Stimulated activated CD4-positive, alpha-beta T cell treated with anti-CD3 and anti-CD28 coated beads, Interleukin-12 subunit alpha, Interleukin-12 subunit beta, amount 100 ng/mL, for 48 hours (primary cell): ENCODE measurements around the gene ACRV1.

Source experiments
- DNase-seq, 3 donors: peaks; one replicate each; pipeline ENCODE4 v3.0.0-alpha.2; 2020; ENCODE audit warnings: low read depth in 2 of 3, low spot score in 1 of 3

Gene ACRV1

DNA sequence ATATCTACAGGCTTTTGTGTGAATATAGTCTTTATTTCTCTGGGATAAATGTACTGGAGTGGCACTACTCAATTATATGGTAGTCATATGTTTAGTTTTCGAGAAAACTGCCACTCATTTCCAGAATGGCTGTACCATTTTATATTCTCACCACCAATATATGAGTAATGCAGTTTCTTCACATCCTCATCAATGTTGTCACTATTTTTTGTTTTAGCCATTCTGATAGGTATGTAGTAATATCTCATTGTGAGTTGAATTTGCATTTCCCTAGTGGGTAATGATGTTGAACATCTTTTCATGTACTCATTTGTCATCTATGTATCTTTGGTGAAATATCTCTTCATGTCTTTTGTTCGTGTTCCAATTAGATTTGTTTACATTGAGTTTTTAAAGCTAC, 18.0 kb downstream of the ACRV1 start:
- no peak for DNase-seq

DNA sequence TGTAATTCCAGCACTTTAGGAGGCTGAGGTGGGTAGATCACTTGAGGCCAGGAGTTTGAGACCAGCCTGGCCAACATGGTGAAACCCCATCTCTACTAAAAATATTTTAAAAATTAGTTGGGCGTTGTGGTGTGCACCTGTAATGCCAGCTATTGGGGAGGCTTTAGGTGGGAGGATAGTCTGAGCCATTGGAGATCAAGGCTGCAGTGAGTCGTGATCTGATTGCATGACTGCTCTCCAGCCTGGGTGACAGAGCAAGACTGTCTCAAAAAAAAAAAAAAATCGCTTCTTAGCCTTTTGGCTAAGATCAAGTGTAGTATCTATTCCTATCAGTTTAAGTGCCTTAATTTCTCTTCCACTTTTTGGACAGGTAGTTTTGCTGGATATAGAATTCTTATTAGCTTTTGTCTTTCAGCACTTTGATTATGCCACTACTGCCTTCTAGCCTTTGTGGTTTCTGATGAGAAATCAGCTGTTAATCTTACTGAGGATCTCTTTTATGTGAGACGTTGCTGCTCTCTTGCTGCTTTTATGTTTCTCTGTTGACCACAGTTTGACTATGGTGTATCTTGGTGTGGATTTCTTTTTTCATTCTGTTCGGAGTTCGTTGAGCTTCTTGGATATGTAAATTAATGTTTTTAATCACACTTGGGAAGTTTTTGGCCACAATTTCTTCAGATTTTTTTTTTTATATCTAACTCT, 31.0 kb downstream of the ACRV1 start:
- DNase-seq: no peak

DNA sequence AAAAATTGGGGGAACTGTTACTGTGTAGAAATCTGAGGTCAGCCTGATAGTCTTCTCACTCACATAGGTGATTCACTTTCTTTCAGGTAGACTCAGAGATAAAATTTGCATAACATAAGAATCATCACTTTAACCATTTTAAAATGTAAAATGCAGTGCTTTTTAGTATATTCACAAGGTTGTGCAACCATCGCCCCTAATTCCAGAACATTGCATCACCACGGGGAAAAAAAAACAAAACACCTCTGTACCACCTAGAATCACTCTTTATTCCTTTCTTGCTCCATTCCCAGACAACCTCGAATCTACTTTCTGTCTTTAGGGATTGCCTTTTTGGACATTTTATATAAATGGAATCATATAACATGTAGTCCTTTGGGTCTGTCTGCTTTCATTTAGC, 34.8 kb downstream of the ACRV1 start:
- DNase-seq: no peak

DNA sequence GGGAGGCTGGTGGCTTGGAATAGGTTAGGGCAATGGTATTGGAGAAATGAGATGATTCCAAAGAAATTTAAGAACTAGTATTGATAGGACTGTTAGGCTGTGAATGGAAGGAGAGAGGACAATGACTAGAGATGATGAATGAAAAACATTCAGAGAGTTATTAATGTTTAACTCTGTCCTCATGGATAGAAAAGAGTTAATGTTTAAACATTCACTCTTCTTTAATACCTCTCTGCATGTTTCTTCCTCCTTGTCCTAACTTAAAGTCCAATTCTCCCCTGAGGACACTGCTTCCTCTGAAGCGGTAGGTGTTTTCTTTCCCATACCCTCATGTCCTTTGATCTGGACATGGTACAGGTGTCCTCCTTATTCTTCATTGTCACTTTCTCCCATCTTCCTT, 42.3 kb downstream of the ACRV1 start:
- DNase-seq: no peak

DNA sequence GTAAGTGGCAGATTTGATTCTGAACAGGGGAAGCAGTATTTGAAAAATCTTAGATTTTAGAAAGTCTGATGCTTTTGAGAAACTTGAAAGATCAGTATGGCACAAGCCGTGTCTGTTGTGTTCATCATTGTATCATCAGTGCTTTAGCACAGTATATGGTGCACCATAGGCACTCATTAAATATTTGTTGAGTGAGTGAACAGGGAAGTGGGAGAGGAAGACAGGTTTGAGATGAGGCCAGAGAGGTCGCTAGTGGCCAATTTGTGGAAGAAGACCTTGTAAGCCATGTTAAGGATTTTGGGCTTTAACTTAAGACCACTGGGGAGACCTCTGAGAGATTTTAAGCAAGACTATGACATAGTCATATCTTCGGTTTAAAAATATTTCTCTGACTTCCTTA, 42.8 kb downstream of the ACRV1 start:
- no peak for DNase-seq

DNA sequence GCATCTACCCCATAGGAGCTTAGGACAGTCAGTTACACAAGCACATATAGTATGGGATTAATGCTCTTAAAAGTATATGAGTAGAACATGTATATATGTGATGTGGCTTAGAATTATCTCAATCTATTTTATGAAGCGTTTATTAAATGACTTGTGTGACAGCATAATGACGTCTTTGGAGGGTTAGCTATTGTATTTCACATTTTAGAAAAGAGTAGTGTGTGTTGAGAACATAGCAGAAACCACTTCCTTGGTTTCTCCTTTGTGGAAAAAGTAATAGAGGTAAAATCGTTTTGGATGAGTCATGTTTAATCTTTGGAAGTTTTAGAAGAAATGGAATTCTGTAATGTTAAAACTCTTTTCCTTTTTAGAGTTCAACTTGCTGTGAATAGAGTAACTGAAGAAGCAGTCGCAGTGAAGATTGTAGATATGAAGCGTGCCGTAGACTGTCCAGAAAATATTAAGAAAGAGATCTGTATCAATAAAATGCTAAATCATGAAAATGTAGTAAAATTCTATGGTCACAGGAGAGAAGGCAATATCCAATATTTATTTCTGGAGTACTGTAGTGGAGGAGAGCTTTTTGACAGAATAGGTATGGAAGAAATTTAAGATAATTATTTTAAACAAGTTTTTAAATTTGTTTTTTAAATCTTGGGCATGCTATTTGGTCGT, 53.3 kb downstream of the ACRV1 start:
- DNase-seq: no peak

DNA sequence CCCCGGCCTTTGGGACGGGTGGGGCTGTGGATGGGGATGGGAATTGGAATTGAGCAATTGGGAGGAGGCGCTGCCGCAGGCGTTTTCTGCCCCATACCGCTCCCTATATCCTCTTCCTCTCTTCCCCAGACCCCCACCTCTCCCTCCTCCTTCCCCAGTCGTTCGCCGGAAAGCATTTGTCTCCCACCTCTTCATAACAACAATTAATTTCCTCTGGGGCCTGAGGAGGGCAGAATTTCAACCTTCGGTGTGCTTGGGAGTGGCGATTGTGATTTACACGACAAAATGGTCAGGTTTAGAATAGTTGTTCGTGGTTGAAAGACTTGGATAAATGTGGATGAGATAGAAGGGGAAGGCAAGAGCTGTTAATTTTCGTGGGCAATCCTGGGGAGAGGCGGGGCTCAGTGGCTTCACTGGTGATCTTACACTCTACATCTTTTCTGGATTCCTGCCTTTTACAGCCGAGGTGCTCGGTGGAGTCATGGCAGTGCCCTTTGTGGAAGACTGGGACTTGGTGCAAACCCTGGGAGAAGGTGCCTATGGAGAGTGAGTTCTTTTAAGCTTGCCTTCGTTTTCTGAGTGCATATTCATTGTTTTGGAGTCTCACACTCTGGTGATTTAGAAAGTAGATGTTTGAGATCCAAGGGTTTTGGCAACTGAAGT, 54.2 kb downstream of the ACRV1 start:
- peak in 1 of 3 donors; percentile 39 for DNase-seq

DNA sequence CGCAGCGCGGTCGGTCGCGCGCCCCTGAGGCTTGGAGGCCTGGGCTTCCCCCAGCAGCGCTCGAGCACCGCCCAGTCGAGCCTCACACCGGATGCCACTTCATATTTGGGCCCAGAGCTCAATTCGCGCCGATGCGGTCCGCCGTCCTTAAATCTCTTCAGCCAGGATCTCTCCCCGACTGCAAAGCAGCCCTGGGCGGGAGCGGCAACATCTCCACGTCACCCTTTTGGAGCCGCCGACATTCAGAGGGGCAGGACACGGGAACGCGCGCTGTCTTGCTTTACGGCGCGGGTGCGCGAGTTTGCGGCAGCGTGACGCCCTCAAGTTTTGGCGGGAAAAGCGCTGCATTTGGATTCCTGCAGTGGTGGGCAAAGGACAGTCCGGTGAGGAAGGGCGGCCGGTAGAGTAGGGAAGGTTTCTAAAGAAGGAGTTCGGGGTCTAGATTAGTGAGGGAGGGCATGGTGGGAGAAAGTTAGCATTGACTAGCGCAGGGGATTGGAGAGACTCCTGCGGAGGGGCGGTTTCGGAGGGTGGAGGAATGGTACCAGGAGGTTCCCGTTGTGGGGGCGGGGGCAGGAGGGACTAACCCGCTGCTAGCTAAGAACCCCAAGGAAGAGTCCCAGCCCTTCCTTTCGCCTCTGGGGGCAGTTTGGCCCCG, 54.9 kb downstream of the ACRV1 start:
- DNase-seq: peak; percentile 82 to 88 (median 85)

DNA sequence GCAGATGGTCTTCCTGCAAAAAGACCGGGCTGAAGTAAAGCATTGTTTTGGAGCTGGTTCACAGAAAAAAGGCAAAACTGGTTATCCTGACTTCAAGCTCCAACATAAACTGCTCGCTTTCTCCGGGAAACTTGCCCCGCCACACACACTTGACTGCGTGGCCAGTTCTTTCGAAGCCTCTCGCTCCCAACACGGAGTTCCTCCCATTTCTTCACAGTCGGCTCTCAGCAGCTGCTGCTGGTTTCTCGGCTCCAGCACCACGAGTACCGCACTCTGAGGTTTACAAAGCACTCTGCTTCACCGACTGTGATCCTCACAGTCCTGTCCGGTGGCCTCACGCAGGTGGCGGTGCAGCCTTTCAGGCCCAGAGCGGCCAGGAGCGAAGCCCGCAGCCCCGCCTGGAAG, 55.4 kb downstream of the ACRV1 start:
- no peak for DNase-seq

DNA sequence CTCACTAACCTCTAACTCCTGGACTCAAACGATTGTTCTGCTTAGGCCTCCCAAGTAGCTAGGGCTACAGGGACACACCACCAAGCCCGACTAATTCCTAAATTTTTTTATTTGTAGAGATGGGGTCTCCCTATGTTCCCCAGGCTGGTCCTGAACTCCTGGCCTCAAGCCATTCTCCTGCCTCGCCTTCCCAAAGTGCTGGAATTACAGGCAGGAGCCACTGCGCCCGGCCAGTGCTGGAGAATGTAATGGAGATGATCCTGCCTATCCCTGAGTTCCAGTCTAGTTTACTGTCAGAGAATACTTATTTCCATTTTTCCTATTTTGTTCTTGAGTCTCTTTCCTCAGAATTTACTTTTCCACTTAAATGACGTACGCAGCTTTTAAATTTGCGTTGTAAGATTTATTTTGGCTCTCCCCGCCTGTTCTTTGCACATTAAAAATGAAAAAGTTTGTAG, 55.9 kb downstream of the ACRV1 start, which contains the start of gene CHEK1:
CHEK1 (plus strand) TSS at position 408 of the 458 bp plus-strand sequence. CDS start 1,606 bp downstream, outside the sequence.
- DNase-seq: no peak

DNA sequence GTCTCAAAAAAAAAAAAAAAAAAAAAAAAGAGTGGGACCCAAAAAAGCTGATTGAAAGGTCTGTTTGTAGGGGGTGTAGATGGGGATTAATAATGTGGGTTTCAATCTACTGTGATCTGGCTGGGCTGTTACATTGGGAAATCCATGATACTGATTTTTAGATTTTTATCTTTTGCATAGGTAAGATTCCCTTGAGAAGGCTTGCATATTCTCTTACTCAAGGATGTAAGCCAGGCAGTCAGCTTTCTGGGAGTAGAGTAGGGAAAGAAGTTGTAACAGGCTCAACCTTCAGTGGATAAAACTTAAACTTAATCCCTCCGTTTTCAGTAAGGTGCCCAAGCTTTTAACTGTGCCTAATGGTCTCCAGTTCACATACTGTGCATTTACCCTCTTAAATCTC, 57.6 kb downstream of the ACRV1 start:
- no peak for DNase-seq

DNA sequence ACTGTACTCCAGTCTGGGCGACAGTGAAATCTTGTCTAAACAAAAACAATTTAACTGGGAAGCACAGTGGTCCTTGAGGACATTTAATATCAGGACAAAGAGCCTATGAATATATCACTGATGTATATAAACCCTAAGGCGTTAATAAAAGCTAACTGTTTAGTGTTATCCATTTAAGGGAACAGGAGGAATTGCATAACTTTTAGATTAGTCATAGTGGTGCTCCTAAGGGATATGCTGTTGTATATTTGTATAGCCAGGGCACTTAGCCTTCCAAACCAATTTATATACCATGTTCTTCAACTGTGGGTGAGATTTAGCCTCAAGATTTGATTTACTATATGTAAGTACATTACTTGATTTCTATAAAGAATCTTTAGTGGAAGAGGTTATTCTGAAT, 58.7 kb downstream of the ACRV1 start:
- DNase-seq: no peak
